HG03558 (cell line): Measurements from ENCODE around the gene ANKRD13C.
"Not testable (repeated sequence)": the region's sequence is repeated elsewhere in the genome, so short reads cannot be mapped to it uniquely, and the experiment has no call there.

ENCODE experiments used
- ATAC-seq: cut with Tn5 transposase; IDR thresholded peaks from one replicate; pipeline ENCODE4 v1.9.1; 2021; ENCODE audit warnings: moderate number of reproducible peaks; ENCODE audit not compliant: unreplicated experiment; ENCODE audit errors: extremely low read depth

Gene ANKRD13C

GRCh38 chr1:70361727-70362398, 7.3 kb upstream of the ANKRD13C start:
- ATAC-seq, result no peak

- no peak for ATAC-seq
Measured at GRCh38 chr1:70360321-70360720, 5.8 kb upstream of the ANKRD13C start.

DNA sequence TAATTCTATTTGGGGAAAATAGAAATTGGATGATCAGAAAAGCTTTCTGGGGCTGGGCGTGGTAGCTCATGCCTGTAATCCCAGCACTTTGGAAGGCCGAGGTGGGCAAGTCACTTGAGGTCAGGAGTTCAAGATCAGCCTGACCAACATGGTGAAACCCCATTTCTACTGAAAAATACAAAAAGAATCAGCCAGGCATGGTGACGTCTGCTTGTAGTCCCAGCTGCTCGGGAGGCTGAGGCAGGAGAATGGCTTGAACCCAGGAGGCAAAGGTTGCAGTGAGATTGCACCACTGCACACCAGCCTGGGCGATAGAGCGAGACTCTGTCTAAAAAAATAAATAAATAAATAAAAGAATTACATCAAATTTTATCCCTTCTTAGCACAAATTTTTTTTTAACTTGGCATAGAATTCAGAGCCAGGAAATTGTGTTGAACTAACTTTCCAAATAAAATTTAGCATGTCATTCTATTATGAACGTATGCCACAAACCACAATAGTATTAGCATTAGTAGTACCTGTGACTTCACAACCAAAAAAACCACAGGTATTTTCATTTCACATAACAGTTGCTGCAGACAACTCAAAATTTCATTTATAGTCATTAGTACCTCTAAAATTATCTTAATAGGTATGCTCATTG, 4.5 kb upstream of the ANKRD13C start:
- peak; percentile 53 for ATAC-seq

DNA sequence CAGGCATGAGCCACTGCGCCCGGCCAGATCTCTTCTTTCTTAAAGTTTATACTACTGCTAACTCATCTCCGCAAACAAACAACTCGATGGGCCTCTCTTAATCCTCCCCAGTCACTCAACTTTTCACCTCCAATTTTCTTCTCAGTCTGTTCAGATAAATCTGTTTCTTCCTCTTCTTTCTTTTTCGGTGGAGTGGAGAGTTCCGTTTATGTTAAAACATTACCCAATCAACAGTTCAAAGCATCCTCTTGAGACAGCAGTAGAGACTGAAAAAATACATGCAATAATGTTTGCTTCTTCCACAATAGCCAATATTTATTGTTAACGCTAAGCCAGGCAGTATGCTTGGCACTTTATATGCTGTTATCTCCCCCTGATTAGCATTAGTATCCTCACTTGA, 1.4 kb upstream of the ANKRD13C start:
- ATAC-seq, result no peak

GRCh38 chr1:70355111-70355407, 537 bp upstream of the ANKRD13C start:
- ATAC-seq, result no peak

GRCh38 chr1:70353601-70354331, 756 bp downstream of the ANKRD13C start:
- ATAC-seq, result peak; percentile 4

GRCh38 chr1:70353044-70353443, 1.5 kb downstream of the ANKRD13C start:
- ATAC-seq, result no peak

GRCh38 chr1:70349799-70350198, 4.7 kb downstream of the ANKRD13C start:
- not testable (repeated sequence) for ATAC-seq

DNA sequence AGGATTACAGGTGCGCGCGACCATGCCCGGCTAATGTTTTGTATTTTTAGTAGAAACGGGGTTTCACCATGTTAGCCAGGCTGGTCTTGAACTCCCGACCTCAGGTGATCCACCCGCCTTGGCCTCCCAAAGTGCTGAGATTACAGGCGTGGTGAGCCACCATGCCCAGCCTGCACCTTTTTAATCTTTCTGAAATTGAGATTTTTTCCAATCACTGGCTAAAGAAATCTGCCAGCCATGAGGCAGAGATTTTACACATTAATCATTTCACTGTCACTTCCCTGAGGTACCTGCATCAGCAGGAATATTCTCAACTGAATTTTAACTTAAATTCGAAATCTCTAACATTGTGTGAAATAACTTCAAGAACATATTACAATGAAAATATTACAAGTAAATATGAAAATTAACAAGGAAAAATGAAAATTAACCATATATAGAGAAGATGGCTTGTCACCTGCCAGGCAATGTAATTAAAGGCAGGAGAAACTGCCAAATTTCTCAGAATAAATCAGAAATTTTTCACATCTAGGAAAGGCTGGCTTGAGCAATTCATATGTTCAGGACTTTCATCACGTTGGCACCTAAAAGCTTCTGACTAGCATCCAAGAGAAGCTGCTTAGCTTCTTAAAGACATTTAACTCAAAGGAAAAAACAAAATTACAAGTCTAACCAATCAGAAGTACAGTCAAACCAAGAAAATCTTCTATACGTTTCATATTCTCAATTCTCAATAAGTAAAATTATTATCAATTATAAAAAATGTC, 5.9 kb downstream of the ANKRD13C start:
- ATAC-seq, result no peak

- not testable (repeated sequence) for ATAC-seq
Measured at GRCh38 chr1:70339644-70340043, 14.9 kb downstream of the ANKRD13C start.

GRCh38 chr1:70336050-70336449, 18.5 kb downstream of the ANKRD13C start:
- no peak for ATAC-seq

- ATAC-seq, result no peak
Measured at GRCh38 chr1:70334436-70334835, 20.1 kb downstream of the ANKRD13C start.

GRCh38 chr1:70333245-70333644, 21.3 kb downstream of the ANKRD13C start:
- ATAC-seq, result no peak

DNA sequence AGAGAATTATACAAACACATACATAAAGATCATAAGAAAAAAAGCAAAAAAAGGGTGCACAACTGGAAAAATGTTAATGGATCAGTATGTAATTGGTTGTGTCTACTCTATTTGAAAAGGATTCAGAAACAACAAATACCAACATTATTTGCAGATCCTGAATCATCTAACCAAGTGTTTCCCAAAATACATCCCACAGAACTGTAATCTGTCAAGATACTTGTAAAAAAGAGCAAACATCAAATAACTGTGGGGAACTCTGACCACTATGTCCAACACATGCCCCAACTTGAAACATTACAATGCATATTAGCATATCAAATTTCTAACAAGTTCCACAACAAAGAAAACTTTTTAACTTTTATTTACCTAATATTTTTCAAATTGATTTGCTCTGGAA, 22.6 kb downstream of the ANKRD13C start:
- no peak for ATAC-seq

DNA sequence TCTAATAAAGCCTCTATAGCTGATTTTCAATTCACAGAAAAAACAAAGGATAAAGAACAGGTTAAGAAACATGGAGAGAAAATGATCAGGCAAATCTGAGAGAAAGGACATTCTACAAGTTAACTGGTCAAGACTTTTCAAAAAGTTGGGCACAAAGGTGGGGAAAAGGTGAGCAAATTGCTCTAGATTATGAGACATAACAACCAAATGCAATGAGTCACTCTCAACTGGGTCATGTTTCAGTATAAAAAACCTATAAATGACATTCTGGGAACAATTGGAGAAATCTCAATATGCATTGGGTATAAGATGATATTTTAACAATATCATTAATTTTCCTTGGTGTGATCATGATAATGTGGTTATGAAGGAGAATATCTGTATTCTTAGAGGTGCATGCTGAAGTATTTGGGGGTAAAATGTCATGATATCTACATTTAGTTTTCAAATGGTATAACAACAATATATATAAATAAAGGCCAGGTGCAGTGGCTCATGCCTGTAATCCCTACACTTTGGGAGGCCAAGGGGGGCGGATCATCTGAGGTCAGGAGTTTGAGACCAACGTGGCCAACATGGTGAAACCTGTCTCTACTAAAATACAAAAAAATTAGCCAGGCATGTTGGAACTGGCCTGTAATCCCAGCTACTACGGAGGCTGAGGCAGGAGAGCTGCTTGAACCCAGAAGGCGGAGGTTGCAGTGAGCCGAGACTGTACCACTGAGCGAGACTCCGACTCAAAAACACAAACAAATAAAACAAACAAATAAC, 27.0 kb downstream of the ANKRD13C start:
- no peak for ATAC-seq

GRCh38 chr1:70324683-70325082, 29.8 kb downstream of the ANKRD13C start:
- ATAC-seq, result no peak

- ATAC-seq, result no peak
Measured at GRCh38 chr1:70319750-70320149, 34.8 kb downstream of the ANKRD13C start.

DNA sequence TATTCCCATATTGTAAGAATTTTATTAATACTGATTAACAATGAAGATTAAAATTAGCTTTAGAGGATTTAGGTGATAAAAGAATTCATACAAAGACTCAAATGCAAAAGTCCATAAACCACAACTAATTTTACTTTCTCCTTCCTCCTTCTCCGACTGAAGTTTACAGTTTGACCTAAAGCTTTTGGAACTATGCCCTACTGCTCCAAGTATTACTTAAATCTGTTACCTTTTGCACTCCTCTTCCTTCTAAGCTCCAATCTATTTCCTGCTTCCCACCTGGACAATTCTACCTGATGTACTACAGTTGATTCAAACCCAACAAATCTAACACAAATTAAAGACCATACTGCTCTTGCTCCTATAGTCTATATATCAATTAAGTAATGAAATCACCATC, 36.3 kb downstream of the ANKRD13C start:
- no peak for ATAC-seq

DNA sequence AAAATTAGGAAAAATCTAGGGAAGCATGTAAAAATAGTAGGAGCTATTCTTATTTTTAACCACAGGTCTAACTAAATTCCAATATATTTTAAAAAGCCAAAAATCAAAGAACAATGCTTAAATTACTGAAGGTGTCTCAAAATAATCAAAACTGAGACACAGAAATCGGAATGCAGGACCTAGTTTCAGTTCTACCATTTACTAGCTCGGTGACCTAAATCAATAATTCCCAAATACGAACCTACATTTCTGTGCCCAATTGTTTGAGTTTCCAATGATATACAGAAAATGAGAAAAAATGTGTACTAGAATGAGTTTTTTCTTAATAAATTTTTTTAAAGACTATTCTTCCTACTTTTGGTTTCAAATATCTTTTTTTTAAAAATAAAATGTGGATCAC, 37.4 kb downstream of the ANKRD13C start:
- no peak for ATAC-seq

- no peak for ATAC-seq
Measured at GRCh38 chr1:70315782-70316181, 38.7 kb downstream of the ANKRD13C start.
